Measurements from ENCODE around the gene TRPM8.

GRCh38 chr2:233912691-233913423, 4.3 kb upstream of the TRPM8 start:
- TF ChIP-seq CTCF (IDR thresholded peaks at IDR 0.05) (no peak), ZFX (IDR thresholded peaks at IDR 0.05; ENCODE audit: borderline replicate concordance) (no peak)

All from 22Rv1 (cell line).